ENCODE results near the gene ACR.

The ACR gene

GRCh38 chr22:50737728-50738648 is at the start of gene ACR:
TSS of gene ACR (plus strand) at chr22:50738204. CDS start at chr22:50738236, 32 bp downstream.
- no peak for FAIRE-seq

- FAIRE-seq = no peak
Measured at GRCh38 chr22:50688448-50688847, 49.6 kb upstream of the ACR start.

GRCh38 chr22:50691521-50691920 is 46.5 kb upstream of the ACR start:
- peak; percentile 96 for FAIRE-seq

- FAIRE-seq = no peak
Measured at GRCh38 chr22:50693462-50693861, 44.5 kb upstream of the ACR start.

GRCh38 chr22:50694099-50694605 is 43.9 kb upstream of the ACR start:
- FAIRE-seq = no peak

DNA sequence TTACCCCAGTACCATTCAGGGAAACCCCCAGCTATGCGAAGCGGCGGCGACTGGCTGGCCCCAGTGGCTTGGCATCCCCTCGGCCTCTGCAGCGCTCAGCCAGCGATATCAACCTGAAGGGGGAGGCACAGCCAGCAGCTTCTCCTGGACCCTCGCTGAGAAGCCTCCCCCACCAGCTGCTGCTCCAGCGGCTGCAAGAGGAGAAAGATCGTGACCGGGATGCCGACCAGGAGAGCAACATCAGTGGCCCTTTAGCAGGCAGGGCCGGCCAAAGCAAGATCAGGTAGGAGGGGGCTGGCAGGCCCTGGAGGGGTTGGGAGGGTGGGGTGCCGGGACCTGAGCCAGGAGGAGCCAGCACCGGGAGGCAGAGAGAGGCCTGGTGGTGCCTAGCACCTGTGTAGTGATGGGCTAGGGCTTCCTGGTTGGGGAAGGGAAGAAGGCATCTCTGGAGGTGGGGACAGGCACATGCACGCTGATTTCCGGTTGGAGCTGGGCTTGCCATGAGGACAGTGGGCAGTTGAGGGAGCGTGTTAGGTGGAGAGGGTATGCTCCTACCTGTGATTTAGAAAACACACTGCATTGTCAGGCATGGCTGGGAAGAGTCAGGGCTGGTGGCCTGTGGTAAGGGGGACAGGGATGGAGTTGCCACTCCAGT is 43.1 kb upstream of the ACR start:
- FAIRE-seq = no peak

DNA sequence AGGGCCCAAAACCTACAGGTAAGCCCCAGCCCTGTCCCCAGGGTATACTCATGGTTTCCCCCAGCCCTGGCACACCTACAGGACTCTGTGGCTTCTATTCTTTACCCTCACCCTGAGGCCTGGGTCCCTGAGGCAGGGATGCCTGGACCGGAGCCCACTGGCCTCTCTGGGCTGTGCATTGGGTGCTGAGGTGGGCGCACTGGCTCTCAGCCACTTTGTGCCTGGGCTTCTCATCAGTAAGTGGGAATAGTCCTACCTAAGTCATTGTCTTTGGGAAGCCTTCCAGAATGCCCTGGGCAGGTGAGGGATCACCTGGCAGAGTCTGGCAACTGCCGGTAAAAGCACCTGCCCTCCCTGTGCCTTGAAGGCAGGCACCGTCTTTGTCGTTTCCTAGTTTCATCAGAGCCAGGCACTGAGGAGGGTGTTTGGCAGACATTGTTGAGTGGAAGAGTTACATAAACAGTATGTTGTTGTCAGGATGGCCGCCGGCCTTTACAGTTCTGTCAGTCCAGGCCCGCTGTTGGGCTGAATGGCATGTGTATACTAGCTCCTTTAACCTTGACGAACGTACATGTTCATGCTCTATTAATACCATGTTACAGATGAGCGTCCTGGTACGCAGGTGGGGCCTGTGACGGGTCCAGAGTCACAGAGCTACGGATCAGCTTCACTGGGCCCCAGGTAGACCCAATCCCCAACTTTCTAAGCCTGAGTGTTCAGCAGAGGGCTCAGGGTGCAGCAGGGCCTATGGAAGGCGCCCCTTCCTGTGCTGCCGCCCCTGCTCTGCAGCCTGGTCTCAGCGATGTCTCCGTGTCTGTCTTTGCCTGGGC is 42.4 kb upstream of the ACR start:
- FAIRE-seq = no peak

DNA sequence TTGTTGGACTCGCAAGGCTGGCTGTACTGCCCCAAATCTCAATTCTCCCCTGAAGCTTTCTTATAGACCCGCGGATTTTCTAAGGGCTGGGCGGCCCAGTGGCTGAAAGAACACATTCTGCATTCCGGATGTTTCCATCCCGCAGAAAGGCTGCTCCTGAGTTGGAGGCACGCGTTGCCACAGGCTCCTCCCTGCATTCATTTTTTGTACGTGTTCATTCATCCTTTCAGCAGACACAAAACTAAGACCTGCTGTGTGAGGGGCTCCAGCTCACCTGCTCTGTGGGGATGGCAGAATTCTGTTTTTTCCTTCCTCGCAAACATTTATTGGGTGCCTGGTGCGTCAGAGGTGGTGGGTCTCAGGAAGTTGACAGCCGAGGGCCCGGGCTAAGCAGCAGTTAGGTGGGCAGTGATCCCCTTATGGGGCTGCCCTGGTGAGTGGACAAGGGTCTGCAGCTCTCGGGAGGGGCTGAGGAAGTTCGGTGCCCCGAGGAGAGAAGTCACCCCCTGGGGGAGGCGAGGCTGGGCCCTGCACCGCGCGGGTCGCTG is 41.7 kb upstream of the ACR start:
- no peak for FAIRE-seq

- FAIRE-seq = no peak
Measured at GRCh38 chr22:50696799-50697561, 41.0 kb upstream of the ACR start.

GRCh38 chr22:50697667-50698506 is 40.1 kb upstream of the ACR start:
- no peak for FAIRE-seq

- FAIRE-seq = no peak
Measured at GRCh38 chr22:50698546-50698945, 39.5 kb upstream of the ACR start.

DNA sequence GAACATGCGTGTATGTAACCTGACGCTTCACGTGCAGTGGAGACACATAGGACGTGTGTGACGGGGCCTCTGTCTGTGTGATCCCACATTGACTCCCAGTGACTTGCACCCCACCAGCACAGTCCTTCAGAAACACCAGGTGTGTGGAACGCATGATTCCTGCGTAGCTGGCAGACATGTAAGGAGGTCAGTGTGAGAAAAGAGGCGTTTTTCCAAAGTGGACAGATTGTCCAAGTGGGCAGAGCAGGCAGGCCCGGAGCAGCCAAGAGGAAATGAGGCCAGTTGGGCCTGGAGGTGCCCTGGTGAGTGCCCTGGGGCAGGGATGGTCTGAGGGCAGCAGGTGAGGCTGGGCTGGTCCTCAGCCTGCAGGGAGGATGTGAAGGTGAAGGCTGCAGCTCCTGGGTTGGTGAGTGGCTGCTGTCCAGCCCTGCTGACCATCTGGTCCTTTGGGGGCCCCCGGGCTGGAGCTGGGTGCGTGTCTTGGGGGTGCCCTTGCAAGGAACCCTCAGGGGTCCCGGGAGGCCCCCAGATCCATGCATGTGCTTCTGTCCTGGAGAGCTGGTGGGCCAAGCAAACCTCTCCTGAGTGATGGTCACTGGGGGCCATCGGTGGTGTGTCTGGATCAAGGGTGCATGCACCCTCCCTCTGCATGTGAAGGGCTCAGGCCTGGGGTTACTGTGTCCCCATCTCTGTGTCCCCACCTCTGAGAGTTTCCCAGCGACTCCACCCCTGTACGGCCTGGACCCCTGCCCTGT is 38.8 kb upstream of the ACR start:
- FAIRE-seq = no peak

GRCh38 chr22:50699756-50700386 is 38.1 kb upstream of the ACR start:
- no peak for FAIRE-seq

- FAIRE-seq = no peak
Measured at GRCh38 chr22:50700387-50701075, 37.5 kb upstream of the ACR start.

DNA sequence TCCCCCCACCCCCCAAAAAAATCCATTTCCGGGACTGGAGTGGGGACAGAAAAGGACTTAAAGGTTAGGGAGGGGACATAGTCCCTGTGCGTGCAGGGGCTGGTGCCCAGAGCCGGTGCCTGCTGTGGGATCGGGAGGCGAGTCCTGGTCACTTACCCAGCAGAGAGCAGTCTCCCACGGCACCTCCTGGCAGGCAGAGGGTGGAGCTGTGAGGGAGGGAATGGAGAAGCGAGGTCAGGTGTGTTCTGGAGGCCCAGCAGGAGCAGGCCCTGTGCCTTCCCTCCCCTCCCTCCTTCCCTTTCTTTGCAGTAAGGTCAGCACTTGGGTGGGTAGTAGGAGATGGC is 37.0 kb upstream of the ACR start:
- FAIRE-seq = no peak

- no peak for FAIRE-seq
Measured at GRCh38 chr22:50701428-50702154, 36.4 kb upstream of the ACR start.

DNA sequence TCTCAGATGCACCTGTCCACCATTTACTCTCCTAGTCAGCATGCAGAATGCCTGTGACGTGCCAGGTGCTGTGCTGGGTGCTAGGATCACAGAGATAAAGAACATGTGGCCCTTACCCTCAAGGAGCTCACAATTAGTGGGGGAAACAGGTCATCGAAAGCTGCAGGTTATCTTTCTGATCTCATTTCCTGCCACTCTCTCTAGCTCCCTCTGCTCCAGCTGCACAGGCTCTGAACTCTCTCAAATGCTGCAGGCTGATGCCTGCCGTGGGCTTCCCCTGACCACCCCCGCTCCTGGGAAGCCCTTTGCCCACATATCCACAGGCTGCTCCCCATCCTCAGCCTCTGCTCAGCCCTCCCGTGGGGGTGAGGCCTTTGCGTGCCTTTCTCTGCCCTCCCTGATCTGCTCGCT is 35.7 kb upstream of the ACR start:
- FAIRE-seq = no peak

Measured in G401.6 (cell line).